Measurements from ENCODE around the gene TNKS2.
"Not testable (repeated sequence)": the region's sequence is repeated elsewhere in the genome, so short reads cannot be mapped to it uniquely, and the experiment has no call there.

The TNKS2 gene

DNA sequence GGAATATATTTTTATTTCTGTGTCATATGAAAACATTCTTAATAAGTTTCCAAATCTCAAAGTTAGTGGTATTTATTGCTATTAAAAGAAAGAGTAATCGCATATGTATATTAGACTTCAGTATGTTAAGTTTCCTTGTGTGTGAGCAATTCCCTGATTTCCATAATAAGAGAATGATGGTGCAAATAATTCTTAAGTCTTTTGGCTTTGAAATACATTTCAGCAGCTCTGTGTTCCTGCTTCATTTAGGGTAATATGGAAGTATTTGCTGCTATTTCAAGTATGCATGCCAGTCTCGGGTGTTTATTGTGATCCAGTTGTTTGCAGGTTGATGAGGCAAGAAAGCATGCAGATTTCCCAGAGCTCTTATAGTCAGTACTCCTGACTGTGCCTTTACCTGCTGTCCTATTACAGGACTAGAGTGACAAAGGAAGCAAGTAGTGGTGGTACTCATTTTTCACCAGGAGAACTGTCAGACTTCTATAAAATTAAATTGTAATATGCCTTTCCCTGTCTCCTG, 67.4 kb downstream of the TNKS2 start:
- DNase-seq (ENCODE audit: low read depth) = no peak

DNA sequence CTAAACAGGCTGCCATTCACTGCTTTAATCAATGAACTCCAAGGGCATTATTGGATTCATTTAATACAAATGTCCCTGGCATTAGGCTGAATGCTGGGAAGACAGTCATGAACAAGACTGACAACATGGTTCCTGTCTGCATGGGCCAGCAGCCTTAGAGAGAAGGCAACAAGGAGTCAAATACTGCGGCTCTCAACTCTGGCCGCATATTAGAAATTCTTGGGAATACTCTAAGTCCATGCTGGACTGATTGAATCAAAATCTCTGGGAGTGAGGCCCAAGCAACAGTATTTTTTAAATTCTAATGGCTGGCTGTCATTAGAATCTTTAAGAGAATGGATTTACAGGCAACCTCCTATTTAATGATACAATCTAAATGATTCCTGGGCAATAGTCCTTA, 76.9 kb downstream of the TNKS2 start:
- DNase-seq (ENCODE audit: low read depth) = no peak

DNA sequence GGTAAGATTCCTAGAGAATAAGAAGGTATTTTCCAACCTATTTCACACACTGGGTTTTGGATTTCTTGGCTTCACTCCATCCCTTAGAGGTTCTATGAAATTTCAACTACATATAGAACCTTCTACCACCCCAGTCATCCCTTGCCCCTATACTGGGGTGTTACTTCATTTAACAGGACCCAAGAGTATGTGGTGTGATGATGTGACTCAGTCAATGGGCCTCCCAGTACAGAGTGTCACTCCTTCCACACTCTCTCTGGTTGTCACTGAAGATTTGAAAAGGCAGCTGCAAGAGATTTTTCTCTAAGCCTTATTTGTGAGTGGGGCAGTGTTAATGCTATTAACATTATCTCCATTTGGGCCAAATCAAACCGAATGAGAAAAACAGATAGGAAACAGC, 77.6 kb downstream of the TNKS2 start:
- no peak for DNase-seq (ENCODE audit: low read depth)

DNA sequence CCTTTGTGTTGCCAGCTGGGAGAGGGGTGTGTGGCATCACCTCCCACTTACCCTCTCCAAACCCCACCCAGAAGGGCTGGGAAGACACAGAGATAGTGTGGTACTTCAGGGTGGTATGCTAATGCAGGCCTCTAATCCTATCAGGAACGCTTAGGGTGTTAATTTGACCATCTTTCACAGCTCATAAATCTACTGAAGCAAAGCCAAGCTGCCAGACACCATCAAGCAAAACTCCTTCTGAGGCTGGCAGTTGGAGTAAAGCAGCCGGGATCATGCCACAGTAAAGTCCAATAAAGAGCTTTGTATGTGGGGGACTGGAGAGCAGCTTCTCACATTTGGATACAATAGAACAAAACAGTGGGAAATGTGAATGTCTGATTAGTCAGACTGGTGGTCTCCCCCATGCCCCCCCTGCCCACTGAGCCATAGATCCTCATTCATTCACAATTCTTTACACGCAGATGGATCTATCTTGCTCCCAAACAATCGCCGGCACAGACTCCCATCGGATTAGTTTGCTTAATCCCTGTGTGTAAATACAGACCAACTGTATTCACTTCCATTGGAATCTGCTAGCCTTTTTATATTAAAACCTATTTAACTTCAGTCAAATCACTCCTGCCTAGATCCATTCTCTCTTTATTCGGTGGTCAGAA, 81.4 kb downstream of the TNKS2 start:
- no peak for DNase-seq (ENCODE audit: low read depth)

DNA sequence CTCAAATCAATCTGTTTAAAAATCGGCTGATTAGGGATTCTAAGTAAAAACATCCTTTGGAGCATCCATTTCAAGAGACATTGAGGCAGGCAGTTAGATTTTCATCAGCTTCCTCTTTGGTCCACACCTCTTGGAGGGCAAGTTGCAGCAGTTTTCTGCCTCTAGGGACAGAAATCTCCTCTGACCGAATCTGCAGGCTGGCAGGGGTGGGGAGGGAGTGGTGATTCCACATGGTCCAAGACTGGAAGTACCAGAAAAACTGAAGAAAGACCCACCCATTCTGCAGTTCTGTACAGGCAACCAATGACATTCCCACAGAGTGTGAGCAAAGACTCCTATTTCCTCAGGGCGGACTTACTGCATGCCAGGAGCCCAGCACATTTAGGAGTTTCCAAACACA, 82.1 kb downstream of the TNKS2 start:
- no peak for DNase-seq (ENCODE audit: low read depth)

DNA sequence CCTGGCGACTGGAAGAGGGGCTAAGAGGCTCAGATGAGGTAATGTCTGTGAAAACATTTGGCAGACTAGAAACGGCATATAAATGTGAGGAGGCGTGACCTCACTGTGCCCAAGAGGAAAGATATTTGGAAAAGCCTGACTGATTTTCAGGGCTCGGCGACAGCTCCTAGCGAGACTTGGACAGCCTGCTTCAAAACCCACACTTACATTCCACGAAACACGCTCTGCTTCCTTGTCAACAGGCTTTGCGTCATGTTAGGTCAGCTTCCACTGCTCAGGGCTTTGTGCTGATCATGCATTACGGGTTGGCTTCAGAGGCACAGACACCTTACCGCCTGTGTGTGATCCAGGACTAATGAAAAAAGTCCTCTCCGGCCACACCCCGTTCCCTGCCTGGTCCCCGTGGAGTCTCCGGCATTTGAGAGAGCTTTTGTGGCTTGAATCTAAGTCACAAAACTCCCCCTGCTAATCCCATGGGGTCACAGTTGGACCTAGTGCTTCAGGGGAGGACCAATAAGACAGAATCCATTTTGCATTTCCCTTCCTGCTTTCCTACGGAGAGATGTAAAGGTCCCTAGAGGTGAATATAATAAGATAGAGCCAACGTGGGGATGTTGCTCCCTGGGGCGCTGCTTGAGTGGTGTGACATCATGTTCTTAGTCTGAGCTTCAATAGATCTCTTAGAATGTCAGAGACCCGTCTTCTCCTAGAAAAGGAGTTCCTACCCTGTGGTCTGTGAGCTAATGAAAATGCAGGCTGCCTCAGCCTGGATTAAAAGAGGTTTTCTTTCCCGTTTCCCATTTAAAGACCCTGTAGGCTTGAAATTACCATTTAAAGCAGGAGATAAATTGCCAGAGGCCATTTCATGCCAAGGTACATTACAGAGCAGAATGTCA, 85.6 kb downstream of the TNKS2 start:
- no peak for DNase-seq (ENCODE audit: low read depth)

DNA sequence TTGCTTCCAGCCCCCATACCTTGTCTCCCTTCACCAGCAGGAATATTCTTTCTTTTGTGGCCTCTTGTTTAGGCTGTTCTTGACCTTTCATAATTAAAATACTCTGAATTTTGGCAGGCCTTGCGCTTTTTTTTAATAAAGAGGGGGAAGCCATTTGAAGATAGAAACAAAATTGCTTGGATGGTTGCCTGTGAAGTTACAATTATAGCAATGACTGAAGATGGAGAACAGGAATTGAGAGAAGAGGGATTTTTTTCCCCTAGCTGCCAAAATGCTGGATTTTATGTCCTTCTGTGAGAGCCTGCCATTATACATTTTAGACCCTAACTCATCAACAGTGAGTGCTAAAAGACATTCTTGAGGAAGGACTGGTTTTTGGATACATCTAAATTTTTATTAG, 86.3 kb downstream of the TNKS2 start:
- DNase-seq (ENCODE audit: low read depth) = no peak

DNA sequence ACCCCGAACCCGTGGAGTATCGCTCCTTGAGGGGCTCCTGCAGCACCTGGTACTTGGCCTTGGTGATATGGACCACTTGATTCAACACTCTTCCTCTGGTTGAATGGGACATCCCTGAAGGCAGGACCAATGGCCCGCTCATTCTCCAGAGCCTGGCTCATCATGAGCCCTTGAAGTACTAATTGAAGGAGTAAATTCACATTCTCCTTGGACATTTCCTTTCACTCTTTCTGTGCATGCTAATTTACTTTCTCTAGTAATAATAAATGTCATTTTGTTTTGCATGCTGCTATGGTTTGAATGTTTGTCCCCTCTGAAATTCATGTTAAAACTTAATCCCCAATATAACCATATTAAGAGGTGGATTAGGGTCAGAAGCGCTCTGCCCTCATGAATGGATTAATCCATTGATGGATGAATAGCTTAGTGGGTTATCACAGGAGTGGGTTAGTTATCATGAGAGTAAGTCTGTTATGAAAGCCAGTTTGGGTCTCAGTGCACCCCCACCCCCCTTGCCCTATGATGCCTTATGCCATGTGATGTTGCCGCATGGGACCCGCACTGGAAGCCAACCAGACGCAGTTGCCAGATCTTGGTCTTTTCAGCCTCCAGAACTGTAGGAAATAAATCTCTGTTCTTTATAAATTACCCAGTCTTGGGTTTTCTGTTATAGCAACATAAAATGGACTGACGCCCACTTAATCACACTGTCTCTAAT, 87.3 kb downstream of the TNKS2 start:
- DNase-seq (ENCODE audit: low read depth) = no peak

DNA sequence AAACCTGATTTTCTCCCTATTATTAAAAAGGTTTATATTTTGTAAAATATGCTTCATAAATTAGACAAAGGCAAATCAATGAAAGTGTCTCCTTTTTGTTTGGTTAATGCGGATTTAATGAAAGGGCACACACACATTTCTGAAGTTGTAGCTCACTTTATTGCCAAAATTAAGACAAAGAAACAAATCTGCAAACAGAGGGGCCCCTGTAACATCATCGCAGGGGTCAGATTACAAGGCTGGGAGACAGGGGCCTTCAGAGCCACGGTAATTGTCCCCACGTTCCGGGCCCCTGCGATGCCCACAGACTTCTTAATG, 88.7 kb downstream of the TNKS2 start:
- DNase-seq (ENCODE audit: low read depth) = no peak

DNA sequence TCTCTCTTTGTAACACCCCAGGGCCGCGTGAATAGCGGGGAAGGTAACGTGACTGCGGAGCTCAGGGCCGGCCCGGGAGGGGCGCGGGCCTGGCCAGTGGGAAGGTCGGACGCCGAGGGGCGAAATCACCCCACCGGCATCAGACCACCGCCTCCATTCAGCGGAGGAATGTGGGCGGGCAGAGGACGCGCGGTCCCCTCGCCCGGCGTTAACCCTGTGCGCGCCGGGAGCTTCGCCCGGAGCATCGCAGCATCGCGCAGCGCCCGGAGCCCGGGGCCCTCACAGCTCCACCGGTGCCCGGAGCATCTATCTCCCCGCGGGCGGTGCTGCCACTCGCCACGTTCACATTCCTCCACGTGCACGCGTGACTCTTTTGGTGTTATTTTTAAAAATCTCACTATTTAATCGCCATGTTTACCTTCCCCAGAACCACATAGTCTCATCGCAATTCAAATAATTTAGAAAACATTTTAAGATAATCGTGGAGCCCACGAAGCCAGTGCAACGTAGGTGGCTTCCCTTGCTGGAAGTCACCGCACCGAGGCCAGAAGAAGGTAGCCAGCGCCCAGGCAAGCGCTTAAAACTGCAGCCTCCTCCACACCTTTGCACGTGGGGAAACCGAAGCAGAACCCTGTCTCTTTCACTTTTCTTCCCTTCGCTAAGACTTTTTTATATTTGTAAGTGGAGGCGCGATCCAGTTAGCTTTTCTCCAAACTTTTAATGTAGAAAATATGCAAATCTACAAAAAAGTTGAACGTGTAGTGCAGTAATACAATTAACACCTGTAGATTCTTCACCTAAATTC, 89.2 kb downstream of the TNKS2 start:
- no peak for DNase-seq (ENCODE audit: low read depth)

DNA sequence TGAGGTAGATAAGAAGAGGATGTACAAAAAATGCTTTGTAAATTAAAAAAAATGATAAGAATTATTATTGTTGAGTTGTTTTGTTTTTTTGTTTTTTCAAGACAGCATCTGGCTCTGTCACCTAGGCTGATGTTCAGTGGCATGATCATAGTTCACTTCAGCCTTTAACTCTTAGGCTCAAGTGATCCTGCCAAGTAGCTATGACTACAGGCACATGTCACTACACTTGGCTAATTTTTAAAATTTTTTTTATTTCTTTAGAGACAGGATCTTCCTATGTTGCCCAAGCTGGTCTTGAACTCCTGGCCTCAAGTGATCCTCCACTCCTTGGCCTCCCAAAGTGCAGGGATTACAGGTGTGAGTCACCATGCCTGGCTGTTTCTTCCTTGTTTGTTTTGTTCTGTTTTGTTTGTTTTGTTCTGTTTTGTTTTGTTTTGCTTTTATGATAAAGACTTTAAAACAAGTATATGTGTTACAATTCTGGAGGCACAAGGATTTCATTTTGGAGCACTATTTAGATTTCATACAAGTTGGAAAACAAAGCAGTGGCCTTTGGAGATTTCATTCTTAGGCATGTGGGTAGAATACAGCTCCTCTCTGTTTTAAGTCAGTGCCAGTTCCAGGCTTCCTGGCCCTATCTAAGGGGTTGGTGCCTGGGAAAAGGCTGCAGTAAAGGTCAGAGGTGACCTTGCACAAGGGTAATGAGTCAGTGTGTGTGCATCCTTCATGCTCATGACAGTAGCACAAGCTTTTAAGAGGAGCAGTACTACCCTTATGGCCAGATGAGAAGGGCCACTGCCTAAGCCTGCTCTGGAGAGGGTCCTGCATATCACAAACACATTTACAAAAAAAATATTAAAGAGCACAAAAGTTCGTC, 93.1 kb downstream of the TNKS2 start:
- no peak for DNase-seq (ENCODE audit: low read depth)

DNA sequence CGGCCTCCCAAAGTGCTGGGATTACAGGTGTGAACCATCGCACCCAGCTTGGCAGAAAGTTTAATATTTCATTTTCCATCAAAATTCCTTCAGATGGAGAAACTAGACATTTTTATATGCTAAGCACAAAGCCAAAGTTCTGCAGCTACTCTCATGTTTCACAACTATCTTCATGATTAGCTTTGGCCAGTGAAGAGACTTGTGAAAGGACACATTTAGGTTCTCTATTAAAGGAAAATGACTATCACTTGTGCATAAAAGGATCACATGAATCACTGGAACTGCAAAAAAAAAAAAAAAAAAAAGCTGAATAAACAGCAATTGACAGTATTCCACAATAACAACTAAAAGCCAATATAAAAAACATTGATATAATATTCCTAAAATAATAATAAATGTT, 94.8 kb downstream of the TNKS2 start:
- DNase-seq (ENCODE audit: low read depth) = no peak

DNA sequence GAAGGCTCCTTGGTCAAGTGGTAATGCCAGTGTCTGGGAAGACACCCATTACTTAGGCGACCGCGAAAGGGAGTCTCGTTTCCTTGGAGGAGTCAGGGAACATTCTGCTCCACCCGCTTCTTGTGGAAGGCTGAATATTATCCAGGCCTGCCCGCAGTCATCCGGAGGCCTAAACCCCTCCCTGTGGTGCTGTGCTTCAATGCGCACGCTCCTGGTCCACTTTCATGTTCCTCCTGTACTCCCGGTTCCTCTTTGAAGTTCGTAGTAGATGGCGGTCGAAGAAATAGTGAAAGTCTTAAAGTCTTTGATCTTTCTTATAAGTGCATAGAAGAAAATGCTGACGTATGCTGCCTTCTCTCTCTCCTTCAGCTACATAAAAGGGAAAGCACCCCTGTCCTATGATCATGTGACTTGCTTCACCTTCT, 96.0 kb downstream of the TNKS2 start:
- DNase-seq (ENCODE audit: low read depth) = not testable (repeated sequence)

DNA sequence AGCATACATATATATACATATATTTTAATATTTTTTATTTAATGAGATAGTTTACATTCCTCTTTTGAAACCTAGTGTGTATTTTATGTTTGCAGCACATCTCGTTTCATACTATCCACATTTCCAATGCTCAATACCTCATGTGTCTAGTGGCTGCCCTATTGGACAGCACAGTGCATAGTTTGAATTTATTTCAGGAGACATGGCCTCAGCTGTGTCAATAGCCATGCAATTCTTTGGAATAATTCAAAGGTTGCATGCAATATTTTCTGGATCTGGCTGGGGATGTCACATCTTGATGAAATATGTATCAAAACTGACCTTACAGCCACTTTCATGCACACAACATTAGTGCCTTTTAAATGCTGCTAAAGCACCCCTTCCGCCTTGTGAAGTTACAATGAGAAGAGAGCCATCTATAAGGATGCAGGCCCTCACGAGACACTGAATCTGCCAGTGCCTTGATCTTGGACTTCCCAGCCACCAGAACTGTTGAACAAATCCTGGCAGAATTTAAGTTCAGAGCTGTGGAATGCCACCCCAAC, 98.1 kb downstream of the TNKS2 start:
- DNase-seq (ENCODE audit: low read depth) = no peak

DNA sequence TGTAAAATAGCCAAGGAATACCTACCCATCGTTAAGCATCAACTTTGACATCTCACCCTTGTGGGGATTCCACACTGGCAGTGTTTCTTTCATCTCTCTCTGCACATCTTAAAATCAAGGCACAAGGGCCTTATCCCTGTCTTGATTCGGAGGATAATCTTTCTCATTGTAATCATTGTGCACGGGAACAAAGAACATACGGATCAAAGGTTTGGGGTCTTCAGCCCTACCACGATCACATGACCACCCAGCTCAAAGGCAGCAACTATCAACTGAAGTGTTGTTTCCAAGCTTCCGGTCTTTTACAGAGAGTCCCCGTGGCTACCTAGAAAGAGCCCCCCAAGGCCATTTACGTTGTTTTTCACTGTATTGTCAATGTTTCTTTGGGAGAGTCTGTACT, 99.2 kb downstream of the TNKS2 start:
- DNase-seq (ENCODE audit: low read depth) = no peak

DNA sequence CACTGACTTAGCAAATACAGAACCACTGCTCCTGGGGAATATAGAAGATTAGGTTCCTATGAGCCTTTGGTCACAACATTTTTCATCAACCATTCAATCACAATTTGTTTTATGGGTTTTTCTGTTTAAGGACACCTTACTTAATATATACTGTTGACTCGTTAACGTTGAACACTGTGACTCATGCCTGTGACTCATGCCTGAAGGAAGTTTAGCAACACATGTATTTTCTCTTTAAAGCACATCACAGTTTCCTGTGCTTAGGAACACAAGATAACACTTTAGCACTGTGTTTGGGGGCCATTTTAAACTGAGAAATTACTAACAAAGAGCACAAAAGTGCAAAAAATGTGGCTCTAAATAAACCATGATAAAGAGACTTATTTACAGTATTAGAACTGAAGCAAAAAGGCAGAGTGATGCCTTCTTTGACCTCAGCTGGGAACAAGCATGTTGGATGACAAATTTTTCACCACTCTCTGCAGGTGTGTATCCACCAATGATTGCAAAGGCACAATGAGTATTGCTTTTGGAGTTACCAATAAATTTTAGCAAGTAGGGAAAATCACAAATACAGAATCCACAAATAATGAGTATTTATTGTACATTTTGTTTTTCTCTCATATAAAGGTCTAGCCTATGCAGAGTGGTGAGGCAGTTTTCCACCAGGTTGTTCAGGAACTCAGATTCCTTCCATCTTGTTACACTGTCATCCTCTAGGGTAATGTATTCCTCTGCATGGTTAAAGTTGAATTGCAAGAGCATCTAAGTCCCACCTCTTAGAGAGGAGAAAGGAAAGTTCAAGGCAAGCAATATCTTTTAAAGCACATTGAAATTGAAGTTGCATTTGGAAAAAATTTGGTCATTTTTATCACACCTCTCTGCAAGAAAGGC, 103.8 kb downstream of the TNKS2 start:
- peak; percentile 69 for DNase-seq (ENCODE audit: low read depth)

DNA sequence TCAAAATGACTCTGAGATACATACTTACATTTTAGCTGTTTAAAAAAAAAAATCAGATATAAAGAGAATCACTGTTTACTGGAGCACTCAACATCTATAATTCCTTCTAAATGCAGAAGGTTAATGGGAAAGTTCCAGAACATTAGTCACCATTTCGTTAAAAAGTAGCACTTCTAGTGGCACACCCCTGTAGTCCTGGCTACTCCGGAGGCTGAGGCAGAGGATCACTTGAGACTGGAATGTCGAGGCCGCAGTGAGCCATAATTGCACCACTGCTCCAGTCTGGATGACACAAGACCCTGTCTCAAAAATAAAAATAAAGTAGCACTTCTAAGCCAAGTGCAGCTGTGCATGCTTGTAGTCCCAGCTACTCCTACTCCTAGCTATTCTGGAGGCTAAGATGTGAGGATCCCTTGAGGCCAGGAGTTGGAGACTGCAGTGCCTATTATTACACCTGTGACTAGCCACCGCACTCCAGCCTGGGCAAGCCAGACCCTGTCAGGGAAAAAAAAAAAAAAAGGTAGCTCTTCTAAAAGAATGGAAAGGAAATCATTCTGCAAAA, 108.9 kb downstream of the TNKS2 start:
- no peak for DNase-seq (ENCODE audit: low read depth)

DNA sequence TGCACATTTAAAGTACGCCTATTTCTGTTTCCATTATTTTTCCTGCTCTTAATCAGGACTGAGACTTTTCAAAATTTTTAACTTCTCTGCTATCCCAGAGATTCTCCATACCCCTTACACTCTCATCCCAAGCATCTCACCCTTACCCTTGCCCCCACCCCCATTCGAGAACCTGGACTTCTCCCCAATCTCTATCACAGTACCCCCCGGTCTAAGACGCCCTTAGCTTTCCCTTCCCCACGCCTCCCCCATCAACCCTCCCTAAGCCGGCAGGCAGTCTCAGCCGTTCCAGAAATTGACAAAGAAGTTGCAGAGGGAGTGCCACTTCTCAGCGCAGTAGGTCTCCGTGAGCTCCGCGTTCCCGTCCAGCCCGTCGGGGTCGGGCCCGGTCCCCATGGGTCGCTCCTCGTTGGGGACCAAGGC, 109.7 kb downstream of the TNKS2 start:
- DNase-seq (ENCODE audit: low read depth) = no peak
